Measurements from ENCODE around the gene PSTPIP1.
A peak's percentile ranks its signal among the peaks of the same experiment; 100 is the strongest.

DNA sequence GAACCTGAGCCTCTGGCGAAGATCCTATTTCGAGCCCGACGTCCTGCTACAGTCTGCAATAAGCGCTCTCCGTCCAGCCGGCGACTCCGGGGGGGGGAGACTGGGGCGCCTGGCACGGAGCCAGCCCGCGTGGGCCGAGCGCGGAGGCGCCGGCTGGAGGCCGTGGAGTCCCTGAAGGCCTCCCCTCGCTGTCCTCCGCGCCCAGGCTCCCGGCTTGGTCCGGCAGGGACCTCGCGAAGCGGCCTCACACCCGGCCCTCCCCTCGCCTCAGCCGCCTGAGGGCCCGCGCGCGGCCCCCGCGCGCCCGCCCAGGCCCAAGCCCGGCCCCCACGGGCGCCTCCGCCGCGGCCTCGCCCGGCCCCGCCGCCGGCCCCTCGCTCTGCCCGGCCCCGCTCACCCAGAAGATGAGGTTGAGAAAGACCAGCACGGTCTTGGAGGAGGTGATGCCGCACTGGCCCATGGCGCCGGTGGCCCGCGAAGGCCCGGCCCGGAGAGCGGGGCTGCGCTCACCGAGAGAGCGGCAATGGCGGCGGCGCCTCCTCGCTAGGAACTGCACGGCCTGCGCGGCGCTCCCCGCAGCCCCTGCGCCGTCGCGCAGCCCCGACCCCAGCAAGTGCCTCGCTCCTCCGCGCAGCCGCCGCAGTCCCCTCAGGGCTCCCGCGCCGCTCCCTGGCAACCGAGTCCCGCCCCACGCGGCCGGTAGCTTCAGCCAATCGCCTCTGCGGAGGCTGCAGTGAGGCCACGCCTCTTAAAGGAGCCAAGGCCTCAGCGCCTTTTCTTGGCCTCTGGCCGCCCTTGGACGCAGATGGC lies 75.8 kb downstream of the PSTPIP1 start, which contains the start of gene TSPAN3:
- peak; percentile 54 to 77 (median 74) for TF ChIP-seq POLR2A (IDR thresholded peaks at IDR 0.05)
- TF ChIP-seq, protein P1, sequence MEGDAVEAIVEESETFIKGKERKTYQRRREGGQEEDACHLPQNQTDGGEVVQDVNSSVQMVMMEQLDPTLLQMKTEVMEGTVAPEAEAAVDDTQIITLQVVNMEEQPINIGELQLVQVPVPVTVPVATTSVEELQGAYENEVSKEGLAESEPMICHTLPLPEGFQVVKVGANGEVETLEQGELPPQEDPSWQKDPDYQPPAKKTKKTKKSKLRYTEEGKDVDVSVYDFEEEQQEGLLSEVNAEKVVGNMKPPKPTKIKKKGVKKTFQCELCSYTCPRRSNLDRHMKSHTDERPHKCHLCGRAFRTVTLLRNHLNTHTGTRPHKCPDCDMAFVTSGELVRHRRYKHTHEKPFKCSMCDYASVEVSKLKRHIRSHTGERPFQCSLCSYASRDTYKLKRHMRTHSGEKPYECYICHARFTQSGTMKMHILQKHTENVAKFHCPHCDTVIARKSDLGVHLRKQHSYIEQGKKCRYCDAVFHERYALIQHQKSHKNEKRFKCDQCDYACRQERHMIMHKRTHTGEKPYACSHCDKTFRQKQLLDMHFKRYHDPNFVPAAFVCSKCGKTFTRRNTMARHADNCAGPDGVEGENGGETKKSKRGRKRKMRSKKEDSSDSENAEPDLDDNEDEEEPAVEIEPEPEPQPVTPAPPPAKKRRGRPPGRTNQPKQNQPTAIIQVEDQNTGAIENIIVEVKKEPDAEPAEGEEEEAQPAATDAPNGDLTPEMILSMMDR (IDR thresholded peaks at IDR 0.05) = no peak
